Trophoblast cell (in vitro differentiated cells and primary cell): ENCODE data around the gene OR52I1.

Experiments used
- DNase-seq, 2 donors: peaks; one replicate each; pipeline ENCODE4 v3.0.0-alpha.2; 2016
- H2AFZ ChIP-seq: 2 replicates; pipeline ENCODE4 v1.6.1; 2013; ENCODE audit warnings: low read length, moderate library complexity, mild to moderate bottlenecking; ENCODE audit not compliant: insufficient read depth, poor library complexity
- H2AK5ac ChIP-seq: 2 replicates; pipeline ENCODE4 v1.6.1; 2013; ENCODE audit warnings: mild to moderate bottlenecking, low read length
- H2BK120ac ChIP-seq: 2 replicates; pipeline ENCODE4 v1.6.1; 2013; ENCODE audit warnings: low read length, mild to moderate bottlenecking, moderate library complexity; ENCODE audit not compliant: insufficient read depth, poor library complexity
- H2BK12ac ChIP-seq: 2 replicates; pipeline ENCODE4 v1.6.1; 2013; ENCODE audit warnings: mild to moderate bottlenecking, low read length, moderate library complexity
- H2BK5ac ChIP-seq: 2 replicates; pipeline ENCODE4 v1.6.1; 2013; ENCODE audit warnings: low read length, low read depth, moderate library complexity, mild to moderate bottlenecking; ENCODE audit not compliant: poor library complexity
- H3K14ac ChIP-seq: 2 replicates; pipeline ENCODE4 v1.6.1; 2013; ENCODE audit warnings: mild to moderate bottlenecking, low read length
- H3K18ac ChIP-seq: 2 replicates; pipeline ENCODE4 v1.6.1; 2013; ENCODE audit warnings: mild to moderate bottlenecking, low read length
- H3K23ac ChIP-seq: 2 replicates; pipeline ENCODE4 v1.6.1; 2013; ENCODE audit warnings: low read length
- H3K27ac ChIP-seq: 2 replicates; pipeline ENCODE4 v1.5.1; 2013; ENCODE audit warnings: low read depth, mild to moderate bottlenecking, inconsistent platforms, low read length, moderate library complexity
- H3K27me3 ChIP-seq: 2 replicates; pipeline ENCODE4 v1.6.1; 2013; ENCODE audit warnings: inconsistent platforms, mild to moderate bottlenecking, low read length, moderate library complexity; ENCODE audit not compliant: insufficient read depth
- H3K36me3 ChIP-seq, 2 experiments: 1 replicate in 1 of 2; 2 replicates in 1 of 2; pipeline ENCODE4 v1.6.1; 2013; ENCODE audit warnings: low read length in 2 of 2, mild to moderate bottlenecking in 2 of 2, moderate library complexity in 1 of 2; ENCODE audit not compliant: insufficient read depth in 2 of 2, control insufficient read depth in 1 of 2
- H3K4ac ChIP-seq: 2 replicates; pipeline ENCODE4 v1.6.1; 2013; ENCODE audit warnings: low read depth, mild to moderate bottlenecking, low read length, moderate library complexity
- H3K4me1 ChIP-seq, 2 experiments: 1 replicate in 1 of 2; 2 replicates in 1 of 2; pipeline ENCODE4 v1.6.1; 2013; ENCODE audit warnings: low read length in 2 of 2, mild to moderate bottlenecking in 2 of 2, moderate library complexity in 1 of 2; ENCODE audit not compliant: insufficient read depth in 2 of 2, control insufficient read depth in 1 of 2
- H3K4me2 ChIP-seq: 2 replicates; pipeline ENCODE4 v1.6.1; 2013; ENCODE audit warnings: inconsistent platforms, mild to moderate bottlenecking, low read length, moderate library complexity
- H3K4me3 ChIP-seq: 2 replicates; pipeline ENCODE4 v1.5.1; 2013; ENCODE audit warnings: mild to moderate bottlenecking, low read depth, low read length, inconsistent platforms
- H3K79me1 ChIP-seq: one replicate; pipeline ENCODE4 v1.6.1; 2013; ENCODE audit warnings: low read length
- H3K79me2 ChIP-seq: 2 replicates; pipeline ENCODE4 v1.6.1; 2013; ENCODE audit warnings: low read length, mild to moderate bottlenecking; ENCODE audit not compliant: control insufficient read depth, insufficient read depth, poor library complexity
- H3K9ac ChIP-seq: 2 replicates; pipeline ENCODE4 v1.6.1; 2013; ENCODE audit warnings: mild to moderate bottlenecking, low read length
- H3K9me3 ChIP-seq: 2 replicates; pipeline ENCODE4 v1.6.1; 2013; ENCODE audit warnings: low read depth, mild to moderate bottlenecking, control low read depth, inconsistent platforms, low read length; ENCODE audit not compliant: insufficient read depth
- H4K12ac ChIP-seq: 2 replicates; pipeline ENCODE4 v1.6.1; 2013; ENCODE audit warnings: low read depth, mild to moderate bottlenecking, low read length, moderate library complexity
- H4K8ac ChIP-seq: 2 replicates; pipeline ENCODE4 v1.6.1; 2013; ENCODE audit warnings: low read depth, mild to moderate bottlenecking, low read length, moderate library complexity
- H4K91ac ChIP-seq: one replicate; pipeline ENCODE4 v1.6.1; 2013; ENCODE audit warnings: low read depth, mild to moderate bottlenecking, low read length, moderate library complexity
- WGBS: extraction: QIAGEN DNeasy Blood & Tissue Kit; methylation state at CpG from one replicate; pipeline ENCODE4 v1.1.7; 2013; ENCODE audit warnings: missing lambda C conversion rate; ENCODE audit not compliant: insufficient read length, insufficient coverage; ENCODE audit errors: extremely low coverage; 5-methylcytosine and 5-hydroxymethylcytosine counted together

The OR52I1 gene

GRCh38 chr11:4569075-4569474 is 24.8 kb upstream of the OR52I1 start:
- H3K4ac ChIP-seq: no peak overlapping the region
- H3K79me1 ChIP-seq: no peaks in the 10 kb centered on the region
- H2BK120ac ChIP-seq: no peak overlapping the region
- H3K27me3 ChIP-seq: no peaks in the 10 kb centered on the region
- no CpG with 5 or more reads among the region's 18 CpGs for WGBS
- no peak overlapping the region for H3K4me3 ChIP-seq
- H3K79me2 ChIP-seq: no peaks in the 10 kb centered on the region
- H3K36me3 ChIP-seq: no peaks in the 10 kb centered on the region
- no peak overlapping the region for H3K14ac ChIP-seq
- H3K4me1 ChIP-seq: no peaks in the 10 kb centered on the region
- H4K91ac ChIP-seq: no peak overlapping the region
- H2BK5ac ChIP-seq: no peak overlapping the region
- H4K8ac ChIP-seq: no peak overlapping the region
- H3K18ac ChIP-seq: no peak overlapping the region
- H2AFZ ChIP-seq: no peak overlapping the region
- H3K9ac ChIP-seq: no peak overlapping the region
- no peak for DNase-seq
- no peak overlapping the region for H4K12ac ChIP-seq
- H2AK5ac ChIP-seq: no peak overlapping the region
- no peak overlapping the region for H3K23ac ChIP-seq
- no peak overlapping the region for H3K4me2 ChIP-seq
- H3K9me3 ChIP-seq: peaks cover 3% of the 10 kb centered on the region
- no peak overlapping the region for H2BK12ac ChIP-seq
- no peak overlapping the region for H3K27ac ChIP-seq

- H3K79me1 ChIP-seq: no peaks in the 10 kb centered on the region
- H4K12ac ChIP-seq: no peak overlapping the region
- no peak overlapping the region for H3K4me2 ChIP-seq
- H3K9ac ChIP-seq: no peak overlapping the region
- no CpG with 5 or more reads among the region's 3 CpGs for WGBS
- no peaks in the 10 kb centered on the region for H3K79me2 ChIP-seq
- H4K91ac ChIP-seq: no peak overlapping the region
- no peak overlapping the region for H2BK12ac ChIP-seq
- H3K4ac ChIP-seq: no peak overlapping the region
- H2BK5ac ChIP-seq: no peak overlapping the region
- H3K23ac ChIP-seq: no peak overlapping the region
- no peaks in the 10 kb centered on the region for H3K36me3 ChIP-seq
- no peak overlapping the region for H2BK120ac ChIP-seq
- no peak overlapping the region for H2AFZ ChIP-seq
- no peaks in the 10 kb centered on the region for H3K9me3 ChIP-seq
- H3K14ac ChIP-seq: no peak overlapping the region
- H3K27me3 ChIP-seq: no peaks in the 10 kb centered on the region
- H3K4me1 ChIP-seq: no peaks in the 10 kb centered on the region
- H3K18ac ChIP-seq: no peak overlapping the region
- H3K27ac ChIP-seq: no peak overlapping the region
- H3K4me3 ChIP-seq: no peak overlapping the region
- no peak overlapping the region for H4K8ac ChIP-seq
- H2AK5ac ChIP-seq: no peak overlapping the region
- no peak for DNase-seq
These were observed 17.0 kb upstream of the OR52I1 start for GRCh38 chr11:4576880-4577279.

GRCh38 chr11:4577761-4578160 is 16.1 kb upstream of the OR52I1 start:
- Histone ChIP-seq H3K27me3 (no peaks in the 10 kb centered on the region), H3K18ac (no peak overlapping the region), H3K27ac (no peak overlapping the region), H4K12ac (no peak overlapping the region), H3K79me2 (no peaks in the 10 kb centered on the region), H2BK120ac (no peak overlapping the region), H3K4me2 (no peak overlapping the region), H4K8ac (no peak overlapping the region), H4K91ac (no peak overlapping the region), H2BK12ac (no peak overlapping the region), H3K4me3 (no peak overlapping the region), H3K4ac (no peak overlapping the region), H3K79me1 (no peaks in the 10 kb centered on the region), H2AFZ (no peak overlapping the region), H3K23ac (no peak overlapping the region), H3K9me3 (no peaks in the 10 kb centered on the region), H3K36me3 (no peaks in the 10 kb centered on the region), H3K9ac (no peak overlapping the region), H3K14ac (no peak overlapping the region), H3K4me1 (no peaks in the 10 kb centered on the region), H2AK5ac (no peak overlapping the region), H2BK5ac (no peak overlapping the region)
- no CpG with 5 or more reads among the region's 2 CpGs for WGBS
- DNase-seq: no peak

- Histone ChIP-seq H3K36me3 (no peaks in the 10 kb centered on the region), H3K23ac (no peak overlapping the region), H4K12ac (no peak overlapping the region), H3K18ac (no peak overlapping the region), H3K4me1 (no peaks in the 10 kb centered on the region), H3K9me3 (no peaks in the 10 kb centered on the region), H3K79me2 (no peaks in the 10 kb centered on the region), H4K91ac (no peak overlapping the region), H3K4me2 (no peak overlapping the region), H3K4ac (no peak overlapping the region), H3K27me3 (no peaks in the 10 kb centered on the region), H2AK5ac (no peak overlapping the region), H3K27ac (no peak overlapping the region), H4K8ac (no peak overlapping the region), H2AFZ (no peak overlapping the region), H3K9ac (no peak overlapping the region), H2BK5ac (no peak overlapping the region), H2BK12ac (no peak overlapping the region), H3K4me3 (no peak overlapping the region), H3K79me1 (no peaks in the 10 kb centered on the region), H2BK120ac (no peak overlapping the region), H3K14ac (no peak overlapping the region)
- WGBS: no CpG with 5 or more reads among the region's 6 CpGs
- no peak for DNase-seq
These were observed 15.2 kb upstream of the OR52I1 start for GRCh38 chr11:4578624-4579023.
